PC-9 (cell line): ENCODE results near the gene SORBS1.

ENCODE experiments used
- EZH2 ChIP-seq: fragments of 200-600 bp; sonication (generic); IDR thresholded peaks from 2 replicates; pipeline ENCODE4 v1.8.0; 2017; ENCODE audit warnings: antibody characterized with exemption, low read depth
- TF ChIP-seq, protein P1 (sequence below): fragments of 200-600 bp; sonication (generic); conservative IDR thresholded peaks from 2 replicates; pipeline ENCODE4 v1.6.1; 2017; ENCODE audit warnings: mixed run types, antibody characterized with exemption, mild to moderate bottlenecking, moderate library complexity

- TF ChIP-seq EZH2 = no peak
- TF ChIP-seq, protein P1, sequence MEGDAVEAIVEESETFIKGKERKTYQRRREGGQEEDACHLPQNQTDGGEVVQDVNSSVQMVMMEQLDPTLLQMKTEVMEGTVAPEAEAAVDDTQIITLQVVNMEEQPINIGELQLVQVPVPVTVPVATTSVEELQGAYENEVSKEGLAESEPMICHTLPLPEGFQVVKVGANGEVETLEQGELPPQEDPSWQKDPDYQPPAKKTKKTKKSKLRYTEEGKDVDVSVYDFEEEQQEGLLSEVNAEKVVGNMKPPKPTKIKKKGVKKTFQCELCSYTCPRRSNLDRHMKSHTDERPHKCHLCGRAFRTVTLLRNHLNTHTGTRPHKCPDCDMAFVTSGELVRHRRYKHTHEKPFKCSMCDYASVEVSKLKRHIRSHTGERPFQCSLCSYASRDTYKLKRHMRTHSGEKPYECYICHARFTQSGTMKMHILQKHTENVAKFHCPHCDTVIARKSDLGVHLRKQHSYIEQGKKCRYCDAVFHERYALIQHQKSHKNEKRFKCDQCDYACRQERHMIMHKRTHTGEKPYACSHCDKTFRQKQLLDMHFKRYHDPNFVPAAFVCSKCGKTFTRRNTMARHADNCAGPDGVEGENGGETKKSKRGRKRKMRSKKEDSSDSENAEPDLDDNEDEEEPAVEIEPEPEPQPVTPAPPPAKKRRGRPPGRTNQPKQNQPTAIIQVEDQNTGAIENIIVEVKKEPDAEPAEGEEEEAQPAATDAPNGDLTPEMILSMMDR = no peak
Observed at GRCh38 chr10:95276367-95277200, 284.6 kb downstream of the SORBS1 start.
